WTC11 (cell line): ENCODE measurements around the gene COL20A1. TPM values are rescaled to one million over a fixed set of nuclear protein-coding genes. Genes with fewer than 3 reads are reported as not detected.

Experiments
- ATAC-seq: fragments of 200-7000 bp; cut with Tn5 transposase; 2 replicates; pipeline ENCODE4 v1.10.0; 2021; ENCODE audit warnings: mild to moderate bottlenecking, moderate library complexity
- CTCF ChIA-PET: fragments of 300-600 bp; sonication (Branson Sonifier 250); formaldehyde crosslinking; loops from one replicate; lab custom pipeline; 2021; ENCODE audit warnings: antibody characterized with exemption; lab: Charles Lee
- POLR2A ChIA-PET: fragments of 350-600 bp; sonication (Branson Sonifier 250); formaldehyde crosslinking; loops from one replicate; lab custom pipeline; 2021; ENCODE audit warnings: antibody characterized with exemption; lab: Charles Lee
- DNase-seq: peaks from one replicate; pipeline ENCODE4 v3.0.0; 2021; ENCODE audit warnings: low spot score
- H3K27ac Mint-ChIP-seq: 2 replicates; pipeline ENCODE4 v1.8.0; 2021; ENCODE audit warnings: mixed read lengths
- H3K27me3 Mint-ChIP-seq: 2 replicates; pipeline ENCODE4 v1.8.0; 2021; ENCODE audit warnings: low read depth, mild to moderate bottlenecking, moderate library complexity, mixed read lengths
- H3K36me3 Mint-ChIP-seq: 2 replicates; pipeline ENCODE4 v1.8.0; 2021; ENCODE audit warnings: mixed read lengths
- H3K4me1 Mint-ChIP-seq: 2 replicates; pipeline ENCODE4 v1.8.0; 2022; ENCODE audit warnings: mixed read lengths
- H3K4me3 Mint-ChIP-seq: 2 replicates; pipeline ENCODE4 v1.8.0; 2021; ENCODE audit warnings: mild to moderate bottlenecking, moderate library complexity, mixed read lengths
- H3K9me3 Mint-ChIP-seq: 2 replicates; pipeline ENCODE4 v1.8.0; 2021; ENCODE audit warnings: mixed read lengths
- CDX4 ChIP-seq: fragments of 250-450 bp; sonication (Bioruptor Pico); IDR thresholded peaks from 2 replicates; pipeline ENCODE4 v1.9.0; 2021; ENCODE audit warnings: moderate library complexity, mild to moderate bottlenecking, inconsistent platforms, borderline replicate concordance
- CTCF ChIP-seq: fragments of 200-600 bp; IDR thresholded peaks from 2 replicates; pipeline ENCODE4 v1.8.0; 2022; ENCODE audit warnings: antibody characterized with exemption
- ELF4 ChIP-seq: sonication (generic); formaldehyde crosslinking; IDR thresholded peaks from 2 replicates; pipeline ENCODE4 v1.8.1; 2022; ENCODE audit warnings: low read depth, mild to moderate bottlenecking, moderate library complexity, missing genetic modification reagents
- EMX1 ChIP-seq: fragments of 250-450 bp; sonication (Bioruptor Pico); IDR thresholded peaks from 2 replicates; pipeline ENCODE4 v1.8.0; 2021; ENCODE audit warnings: mild to moderate bottlenecking
- FOXP1 ChIP-seq: sonication (generic); formaldehyde crosslinking; IDR thresholded peaks from 2 replicates; pipeline ENCODE4 v1.8.0; 2022; ENCODE audit warnings: missing genetic modification reagents, mild to moderate bottlenecking, moderate library complexity, borderline replicate concordance
- GABPB1 ChIP-seq: sonication (generic); formaldehyde crosslinking; IDR thresholded peaks from 2 replicates; pipeline ENCODE4 v1.8.1; 2023; ENCODE audit warnings: mild to moderate bottlenecking, missing genetic modification reagents
- HMGA2 ChIP-seq: fragments of 250-450 bp; sonication (Bioruptor Pico); IDR thresholded peaks from 2 replicates; pipeline ENCODE4 v1.4.0; 2021; ENCODE audit warnings: mild to moderate bottlenecking, moderate library complexity
- MXD4 ChIP-seq: fragments of 250-450 bp; sonication (Bioruptor Pico); IDR thresholded peaks from 2 replicates; pipeline ENCODE4 v1.8.0; 2021; ENCODE audit warnings: mild to moderate bottlenecking, moderate library complexity, borderline replicate concordance
- NFYB ChIP-seq: sonication (generic); formaldehyde crosslinking; conservative IDR thresholded peaks from 2 replicates; pipeline ENCODE4 v1.8.0; 2022; ENCODE audit warnings: low read depth, missing genetic modification reagents
- RELA ChIP-seq: sonication (generic); formaldehyde crosslinking; IDR thresholded peaks from 2 replicates; pipeline ENCODE4 v1.8.1; 2022; ENCODE audit warnings: missing genetic modification reagents, mild to moderate bottlenecking, borderline replicate concordance
- RORB ChIP-seq: fragments of 250-450 bp; sonication (Bioruptor Pico); IDR thresholded peaks from 2 replicates; pipeline ENCODE4 v1.9.0; 2021; ENCODE audit warnings: mild to moderate bottlenecking
- SP1 ChIP-seq: sonication (generic); formaldehyde crosslinking; conservative IDR thresholded peaks from 2 replicates; pipeline ENCODE4 v1.8.1; 2022; ENCODE audit warnings: missing genetic modification reagents
- STAT6 ChIP-seq: sonication (generic); formaldehyde crosslinking; conservative IDR thresholded peaks from 2 replicates; pipeline ENCODE4 v1.8.1; 2023; ENCODE audit warnings: mild to moderate bottlenecking, low read depth, missing genetic modification reagents, moderate library complexity
- USF1 ChIP-seq: sonication (generic); formaldehyde crosslinking; IDR thresholded peaks from 2 replicates; pipeline ENCODE4 v1.8.0; 2022; ENCODE audit warnings: mild to moderate bottlenecking, missing genetic modification reagents
- ZNF263 ChIP-seq: sonication (generic); formaldehyde crosslinking; IDR thresholded peaks from 2 replicates; pipeline ENCODE4 v1.8.1; 2022; ENCODE audit warnings: low read depth, mild to moderate bottlenecking, moderate library complexity, missing genetic modification reagents
- ZNF317 ChIP-seq: sonication (generic); formaldehyde crosslinking; IDR thresholded peaks from 2 replicates; pipeline ENCODE4 v1.8.1; 2023; ENCODE audit warnings: low read depth, mild to moderate bottlenecking, moderate library complexity, missing genetic modification reagents, borderline replicate concordance
- ZNF512 ChIP-seq: sonication (generic); formaldehyde crosslinking; IDR thresholded peaks from 2 replicates; pipeline ENCODE4 v1.8.1; 2022; ENCODE audit warnings: missing genetic modification reagents, borderline replicate concordance
- ZNF532 ChIP-seq: fragments of 250-450 bp; sonication (Bioruptor Pico); IDR thresholded peaks from 2 replicates; pipeline ENCODE4 v1.9.0; 2021; ENCODE audit warnings: mild to moderate bottlenecking, borderline replicate concordance
- ZNF671 ChIP-seq: fragments of 250-450 bp; sonication (Bioruptor Pico); IDR thresholded peaks from 2 replicates; pipeline ENCODE4 v1.8.0; 2021; ENCODE audit warnings: mild to moderate bottlenecking
- ZSCAN18 ChIP-seq: fragments of 250-450 bp; sonication (Bioruptor Pico); IDR thresholded peaks from 2 replicates; pipeline ENCODE4 v2.1.2; 2022; ENCODE audit warnings: mild to moderate bottlenecking, moderate library complexity
- total RNA-seq: library from RNA; stranded (reverse); gene quantifications from 3 replicates; pipeline ENCODE4 v1.2.3, GENCODE V29; 2021

The COL20A1 gene
- total RNA-seq, 1 experiment from 2014 or later = 1.3 TPM

- peaks cover 26% of the 10 kb centered on the region for H3K27me3 Mint-ChIP-seq
- peaks cover 23% of the 10 kb centered on the region for H3K4me1 Mint-ChIP-seq
- H3K27ac Mint-ChIP-seq = no peak overlapping the region
- H3K36me3 Mint-ChIP-seq = no peaks in the 10 kb centered on the region
- no peak for ATAC-seq
- POLR2A ChIA-PET = no interaction called here
- no peak for DNase-seq
- TF ChIP-seq EMX1 (CRISPR knock-in tag) = no peak
- TF ChIP-seq MXD4 = no peak
- TF ChIP-seq ZNF532 = no peak
- TF ChIP-seq GABPB1 (CRISPR knock-in tag) = no peak
- no peak for TF ChIP-seq CDX4 (CRISPR knock-in tag)
- TF ChIP-seq FOXP1 (CRISPR knock-in tag) = no peak
- TF ChIP-seq ZNF317 = no peak
- TF ChIP-seq USF1 = no peak
- TF ChIP-seq ZNF263 (CRISPR knock-in tag) = no peak
- no peak for TF ChIP-seq RORB (CRISPR knock-in tag)
- TF ChIP-seq ELF4 (CRISPR knock-in tag) = no peak
- no peak overlapping the region for H3K4me3 Mint-ChIP-seq
- no peaks in the 10 kb centered on the region for H3K9me3 Mint-ChIP-seq
- CTCF ChIA-PET = interaction anchor here (1.3 to 2.6 kb wide), 4 partner anchors 22 to 123 kb away, joined by 3 to 14 read pairs (median 5); no protein-coding TSS in a partner anchor
Measured at GRCh38 chr20:63258781-63259180, 34.2 kb upstream of the COL20A1 start.

GRCh38 chr20:63259734-63260460 is 33.1 kb upstream of the COL20A1 start:
- POLR2A ChIA-PET = no interaction called here
- no peaks in the 10 kb centered on the region for H3K9me3 Mint-ChIP-seq
- ATAC-seq = no peak
- no peaks in the 10 kb centered on the region for H3K36me3 Mint-ChIP-seq
- no peak overlapping the region for H3K4me3 Mint-ChIP-seq
- DNase-seq = no peak
- no peak overlapping the region for H3K27ac Mint-ChIP-seq
- H3K4me1 Mint-ChIP-seq = peaks cover 21% of the 10 kb centered on the region
- H3K27me3 Mint-ChIP-seq = peaks cover 22% of the 10 kb centered on the region
- CTCF ChIA-PET = interaction anchor here (0.6 to 2.6 kb wide), 6 partner anchors 13 to 121 kb away, joined by 3 to 14 read pairs (median 4); partner anchors contain the start of gene ARFGAP1
- TF ChIP-seq CTCF (no peak), SP1 (no peak), USF1 (no peak), NFYB (CRISPR knock-in tag) (no peak), ZNF671 (CRISPR knock-in tag) (no peak), ZNF317 (no peak), FOXP1 (CRISPR knock-in tag) (no peak), RELA (no peak), HMGA2 (no peak), ZSCAN18 (CRISPR knock-in tag) (no peak), ZNF512 (CRISPR knock-in tag) (no peak), STAT6 (CRISPR knock-in tag) (no peak)
